Measurements from ENCODE around the gene DLEC1.
"Not testable (repeated sequence)": the region's sequence is repeated elsewhere in the genome, so short reads cannot be mapped to it uniquely, and the experiment has no call there.

DLEC1 gene

DNA sequence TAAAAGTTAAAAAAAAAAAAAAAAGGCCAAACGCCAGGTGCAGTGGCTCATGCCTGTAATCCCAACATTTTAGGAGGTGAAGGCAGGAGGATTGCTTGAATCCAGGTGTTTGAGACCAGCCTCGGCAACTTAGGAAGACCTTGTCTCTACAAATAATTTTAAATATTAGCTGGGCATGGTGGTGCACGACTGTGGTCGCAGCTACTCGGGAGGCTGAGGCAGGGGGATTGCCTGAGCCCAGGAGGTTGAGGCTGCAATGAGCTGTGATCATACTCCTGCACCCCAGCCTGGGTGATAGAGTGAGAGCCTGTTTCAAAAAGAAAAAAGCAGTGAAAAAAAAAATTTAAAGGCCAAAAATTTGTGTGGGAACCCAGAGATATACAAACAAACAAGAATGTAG lies 2.7 kb upstream of the DLEC1 start:
- no peak for DNase-seq (ENCODE audit: low read depth in 3 of 3)

DNA sequence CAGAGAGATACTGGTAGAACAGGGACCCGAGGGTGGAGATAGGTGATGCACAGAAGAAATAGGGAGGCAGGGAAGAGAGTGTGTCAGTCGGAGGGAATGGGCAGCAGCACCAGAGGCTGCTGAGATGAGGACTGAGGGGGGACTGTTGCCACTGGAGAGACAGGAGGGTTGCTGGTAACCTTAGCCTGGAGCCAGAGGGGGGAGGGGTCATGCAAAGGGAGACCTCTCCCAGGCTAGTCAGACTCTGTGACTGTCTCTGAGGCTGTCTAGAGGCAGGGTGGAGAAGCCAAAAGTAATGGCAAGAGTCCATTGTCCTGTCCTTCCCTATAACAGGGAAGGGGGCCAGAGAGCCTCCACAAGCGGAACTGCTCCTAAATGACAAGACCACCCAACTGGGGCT lies 2.1 kb upstream of the DLEC1 start:
- DNase-seq (ENCODE audit: low read depth in 3 of 3): no peak

DNA sequence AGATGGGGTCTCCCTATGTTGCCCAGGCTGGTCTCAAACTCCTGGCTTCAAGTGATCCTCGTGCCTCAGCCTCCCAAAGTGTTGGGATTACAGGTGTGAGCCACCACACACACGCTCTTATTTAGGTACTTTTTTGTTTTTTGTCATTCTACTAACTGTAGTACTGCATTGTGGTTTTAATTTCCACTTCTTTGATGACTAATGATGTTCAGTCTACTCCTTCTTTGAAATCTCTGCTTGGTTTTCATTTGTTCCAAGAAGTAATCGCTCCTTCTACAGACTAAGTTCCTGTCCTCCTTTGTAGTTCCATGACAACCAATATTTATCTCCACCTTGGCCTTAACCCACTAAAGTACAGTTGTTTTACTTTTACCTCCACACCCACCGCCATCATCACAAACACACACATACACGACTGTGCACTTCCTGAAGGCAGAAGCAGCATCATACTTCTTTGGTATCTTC lies 529 bp upstream of the DLEC1 start:
- no peak for DNase-seq (ENCODE audit: low read depth in 3 of 3)

DNA sequence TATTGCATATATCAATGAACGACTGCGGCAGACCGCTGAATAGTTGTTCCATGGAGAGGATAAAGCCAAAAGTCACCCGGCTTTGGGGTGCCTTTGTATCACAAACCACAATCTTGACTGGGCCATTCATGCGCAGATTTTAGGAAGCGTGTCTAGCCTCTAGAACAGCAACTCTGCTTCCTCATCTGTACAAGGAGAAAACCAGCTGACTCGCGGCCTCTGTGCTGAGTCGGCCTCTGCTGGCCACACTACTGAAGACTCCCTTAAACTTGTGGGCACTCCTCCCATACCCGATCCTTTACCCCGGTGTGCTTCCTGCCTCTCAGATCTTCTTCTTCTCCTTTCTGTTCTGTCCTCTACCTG lies 872 bp downstream of the DLEC1 start:
- no peak for DNase-seq (ENCODE audit: low read depth in 3 of 3)

DNA sequence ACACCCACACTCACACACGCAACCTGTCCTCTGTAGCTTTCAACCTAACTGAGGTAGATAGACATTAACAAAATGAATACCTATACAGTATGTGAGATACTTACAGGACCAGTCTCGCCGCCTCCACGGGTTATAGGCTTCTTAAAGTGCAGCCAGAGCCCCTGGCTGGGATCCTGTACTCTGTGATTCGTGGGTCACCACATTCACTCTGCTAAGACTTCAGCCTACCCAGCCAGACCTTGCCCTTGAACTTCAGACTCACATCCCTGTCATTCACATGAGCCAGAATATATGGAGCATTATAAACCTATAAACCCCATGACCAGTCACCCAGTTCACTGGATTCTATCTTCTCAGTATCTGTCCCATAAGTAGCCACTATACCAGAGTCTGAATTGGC lies 1.4 kb downstream of the DLEC1 start:
- DNase-seq (ENCODE audit: low read depth in 3 of 3): no peak

DNA sequence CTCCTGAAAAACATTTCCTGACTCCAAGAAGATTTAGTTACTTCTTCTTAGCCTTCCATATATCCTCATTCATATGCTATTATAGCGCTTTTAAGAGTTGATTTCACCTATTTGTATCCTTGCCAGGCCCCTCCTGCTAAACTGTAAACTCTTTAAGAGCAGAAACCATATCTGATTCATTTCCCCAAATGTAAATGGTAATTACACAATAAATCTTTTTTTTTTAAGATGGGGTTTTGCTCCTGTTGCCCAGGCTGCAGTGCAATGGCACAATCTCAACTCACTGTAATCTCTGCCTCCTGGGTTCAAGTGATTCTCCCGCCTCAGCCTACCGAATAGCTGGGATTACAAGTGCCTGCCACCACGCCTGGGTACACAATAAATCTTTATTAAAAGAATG lies 4.5 kb downstream of the DLEC1 start:
- no peak for DNase-seq (ENCODE audit: low read depth in 3 of 3)

DNA sequence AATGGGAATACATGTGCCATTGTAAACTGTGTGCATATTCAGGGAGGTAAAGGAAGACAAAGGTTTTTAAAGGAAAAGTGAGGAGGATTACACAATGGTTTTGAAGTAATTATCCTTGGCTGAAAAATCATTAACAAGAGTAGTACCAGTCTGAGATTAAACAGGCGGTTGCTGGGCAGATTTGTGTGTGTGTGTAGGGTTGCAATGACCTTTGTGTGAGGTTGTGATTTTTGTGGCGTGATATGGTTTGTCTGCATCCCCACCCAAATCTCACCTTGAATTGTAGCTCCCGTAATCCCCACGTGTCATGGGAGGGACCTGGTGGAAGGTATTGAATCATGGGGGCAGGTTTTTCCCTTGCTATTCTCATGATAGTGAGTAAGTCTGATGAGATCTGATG lies 7.0 kb downstream of the DLEC1 start:
- DNase-seq (ENCODE audit: low read depth in 3 of 3): no peak

DNA sequence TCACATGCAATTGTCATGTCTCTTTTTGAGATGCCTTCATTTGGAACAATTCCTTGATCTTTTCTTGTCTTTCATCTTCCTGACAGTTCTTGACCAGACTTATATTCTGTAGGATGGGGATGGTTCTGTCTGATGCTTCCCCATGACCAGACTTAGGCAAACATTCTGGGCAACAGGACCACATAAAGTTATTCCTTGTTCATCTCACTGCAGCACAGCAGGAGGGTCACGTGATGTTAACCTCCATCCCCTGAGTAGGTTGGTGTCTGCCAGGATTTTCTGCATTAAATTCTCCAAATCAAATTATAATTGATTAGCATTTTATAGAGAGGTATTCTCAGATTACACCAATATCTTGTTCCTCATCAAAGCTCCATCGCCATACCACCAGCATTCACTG lies 7.8 kb downstream of the DLEC1 start:
- DNase-seq (ENCODE audit: low read depth in 3 of 3): no peak

DNA sequence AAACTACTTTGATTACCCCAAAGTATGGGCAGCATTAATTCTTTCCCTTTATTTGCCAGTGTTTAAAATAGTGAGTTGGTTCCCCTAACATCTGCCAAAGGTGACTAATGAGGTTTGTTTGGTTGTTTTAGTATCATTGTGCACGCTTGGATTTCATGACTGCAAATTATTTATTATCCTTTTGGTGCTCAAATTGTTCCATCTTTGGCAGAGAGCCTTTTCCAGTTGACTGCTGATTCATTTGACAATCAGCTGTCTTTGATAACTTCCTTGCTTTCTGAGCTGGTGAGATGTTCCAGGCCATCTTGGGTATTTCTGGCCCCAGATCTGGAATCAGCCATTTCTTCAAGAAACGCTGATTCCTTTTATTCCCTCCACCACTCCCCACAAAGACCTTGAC lies 8.9 kb downstream of the DLEC1 start:
- no peak for DNase-seq (ENCODE audit: low read depth in 3 of 3)

DNA sequence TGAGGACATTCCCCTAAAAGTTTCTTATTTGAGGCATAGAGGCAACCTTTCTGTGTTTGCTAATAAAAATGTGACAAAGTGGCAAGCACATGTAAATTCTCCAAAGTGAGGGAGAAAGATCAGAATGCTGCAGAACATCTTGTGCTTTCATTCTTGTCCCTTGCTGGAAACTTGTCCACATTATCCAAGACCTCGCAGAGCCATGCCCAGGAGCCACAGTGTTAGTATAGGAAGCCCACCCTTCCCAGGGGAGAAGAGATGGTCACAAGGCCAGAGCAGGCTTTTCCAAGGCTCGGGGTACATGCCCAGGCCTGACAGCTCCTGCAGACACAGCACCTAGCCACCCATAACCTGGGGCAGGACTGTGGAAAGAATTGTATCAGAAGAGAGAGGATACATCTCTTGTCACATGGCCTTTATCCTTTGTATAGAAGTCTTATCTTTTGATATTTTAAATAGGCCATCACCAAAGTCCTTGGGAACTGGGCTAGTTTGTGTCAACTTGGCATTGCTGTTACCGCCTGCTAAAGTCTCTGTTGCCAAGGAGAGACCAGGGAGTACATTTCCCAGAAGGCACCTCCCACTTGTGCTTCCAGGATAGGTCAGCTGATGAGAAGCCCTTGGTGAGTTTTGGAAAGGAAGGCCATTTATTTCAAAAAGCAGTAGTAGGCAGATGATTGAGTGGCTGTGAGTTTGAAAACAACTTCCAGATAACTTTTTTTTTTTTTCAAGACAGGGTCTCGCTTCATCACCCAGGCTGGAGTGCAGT lies 10.5 kb downstream of the DLEC1 start:
- no peak for DNase-seq (ENCODE audit: low read depth in 3 of 3)

DNA sequence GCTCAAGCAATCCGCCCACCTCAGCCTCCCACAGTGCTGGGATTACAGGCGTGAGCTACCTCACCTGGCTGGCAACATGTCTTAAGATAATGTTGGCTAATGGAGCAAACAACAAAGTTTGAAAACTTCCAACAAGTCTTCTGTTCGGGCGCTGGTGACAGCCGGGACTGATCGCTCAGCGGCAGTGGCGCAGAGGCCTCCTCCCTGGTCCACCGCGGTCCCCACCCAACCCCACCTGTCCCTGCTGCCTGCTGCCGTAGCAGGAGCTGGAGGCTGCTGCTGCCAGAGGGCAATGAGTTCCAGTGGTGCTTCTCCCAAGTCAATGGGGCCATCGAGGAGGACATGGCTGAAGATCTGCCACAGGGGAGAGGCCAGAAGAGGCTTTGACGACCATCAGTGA lies 12.1 kb downstream of the DLEC1 start:
- no peak for DNase-seq (ENCODE audit: low read depth in 3 of 3)

DNA sequence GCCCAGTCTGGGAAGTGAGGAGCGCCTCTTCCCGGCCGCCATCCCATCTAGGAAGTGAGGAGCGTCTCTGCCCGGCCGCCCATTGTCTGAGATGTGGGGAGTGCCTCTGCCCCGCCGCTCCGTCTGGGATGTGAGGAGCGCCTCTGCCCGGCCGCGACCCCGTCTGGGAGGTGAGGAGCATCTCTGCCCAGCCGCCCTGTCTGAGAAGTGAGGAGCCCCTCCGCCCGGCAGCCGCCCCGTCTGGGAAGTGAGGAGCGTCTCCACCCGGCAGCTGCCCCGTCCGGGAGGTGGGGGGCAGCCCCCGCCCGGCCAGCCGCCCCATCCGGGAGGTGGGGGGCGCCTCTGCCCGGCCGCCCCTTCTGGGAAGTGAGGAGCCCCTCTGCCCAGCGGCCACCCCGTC lies 14.3 kb downstream of the DLEC1 start:
- not testable (repeated sequence) for DNase-seq (ENCODE audit: low read depth in 3 of 3)

DNA sequence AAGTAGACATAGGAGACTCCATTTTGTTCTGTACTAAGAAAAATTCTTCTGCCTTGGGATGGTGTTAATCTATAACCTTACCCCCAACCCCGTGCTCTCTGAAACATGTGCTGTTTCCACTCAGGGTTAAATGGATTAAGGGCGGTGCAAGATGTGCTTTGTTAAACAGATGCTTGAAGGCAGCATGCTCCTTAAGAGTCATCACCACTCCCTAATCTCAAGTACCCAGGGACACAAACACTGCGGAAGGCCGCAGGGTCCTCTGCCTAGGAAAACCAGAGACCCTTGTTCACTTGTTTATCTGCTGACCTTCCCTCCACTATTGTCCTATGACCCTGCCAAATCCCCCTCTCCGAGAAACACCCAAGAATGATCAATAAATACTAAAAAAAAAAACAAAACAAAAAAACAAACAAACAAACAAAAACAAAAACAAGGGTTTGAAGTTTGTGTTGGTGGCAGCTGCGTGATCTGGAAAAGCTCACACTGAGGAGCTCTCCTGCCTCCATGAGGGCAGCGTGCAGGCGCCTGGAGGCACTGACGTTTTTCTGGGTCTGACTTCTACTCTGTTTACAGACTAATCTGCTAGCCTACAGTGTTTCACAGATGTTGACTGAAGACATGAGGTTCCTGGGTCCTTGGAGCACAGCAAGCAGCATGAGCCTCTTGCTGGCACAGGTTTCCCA lies 14.9 kb downstream of the DLEC1 start:
- DNase-seq (ENCODE audit: low read depth in 3 of 3): not testable (repeated sequence)

DNA sequence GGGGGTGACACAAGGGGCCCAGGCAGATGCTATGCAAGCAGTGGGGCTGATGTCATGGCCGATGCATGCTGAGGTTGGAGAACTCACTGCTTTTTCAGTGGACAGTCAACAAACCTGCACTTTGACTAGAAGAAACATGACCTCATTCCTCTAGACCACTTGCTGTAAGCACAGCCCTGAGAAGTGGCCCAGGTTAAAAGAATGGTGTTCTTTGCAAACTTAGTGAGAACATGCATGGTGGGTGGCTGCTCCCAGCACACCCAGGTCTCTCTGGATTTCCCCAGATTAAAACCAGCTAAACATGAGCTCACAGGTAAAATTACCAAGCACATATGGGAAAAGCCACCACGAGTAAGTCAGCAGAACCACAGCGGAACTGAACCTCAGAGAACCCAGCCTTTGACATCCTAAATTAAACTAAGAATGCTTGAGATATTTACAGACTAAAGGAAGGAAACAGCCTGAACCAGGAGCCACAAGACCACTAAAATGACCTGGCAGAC lies 15.5 kb downstream of the DLEC1 start:
- DNase-seq (ENCODE audit: low read depth in 3 of 3): no peak

DNA sequence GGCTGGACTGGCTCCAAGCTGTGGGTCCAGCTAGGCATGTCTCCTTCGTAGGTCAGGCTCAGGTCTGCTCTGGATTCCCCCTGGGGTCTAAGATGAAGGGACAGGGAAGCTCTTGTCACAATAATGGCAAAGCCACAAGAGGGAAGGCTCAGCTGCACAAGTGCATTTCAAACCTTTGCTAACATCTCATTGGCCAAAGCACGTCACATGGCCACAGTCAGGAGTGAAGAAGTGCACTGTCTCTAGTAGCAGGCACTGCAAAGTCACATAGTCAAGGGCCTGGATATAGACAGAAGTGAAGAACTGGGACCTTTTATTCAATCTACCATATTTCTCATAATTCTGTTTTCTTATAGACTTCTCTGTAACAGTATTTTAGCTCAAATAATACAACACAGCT lies 20.1 kb downstream of the DLEC1 start:
- no peak for DNase-seq (ENCODE audit: low read depth in 3 of 3)

DNA sequence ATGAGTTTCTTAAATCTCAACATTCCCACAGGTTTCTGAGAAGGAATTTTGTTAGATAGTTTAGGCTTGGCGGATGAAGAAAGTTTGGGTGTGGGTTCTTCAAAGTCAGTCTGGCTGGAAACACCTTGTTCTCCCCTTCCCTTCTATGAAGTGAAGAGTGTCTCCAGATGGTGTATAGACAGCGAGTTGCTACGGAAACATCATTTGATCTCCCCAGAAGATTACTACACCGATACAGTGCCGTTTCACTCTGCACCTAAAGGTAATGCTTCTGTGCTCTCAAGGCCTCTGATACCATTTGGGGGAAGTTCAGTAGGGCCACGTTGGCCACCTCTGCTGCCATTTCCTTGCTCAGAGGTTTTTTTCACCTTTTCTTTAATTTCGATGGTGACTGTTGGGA lies 20.6 kb downstream of the DLEC1 start:
- no peak for DNase-seq (ENCODE audit: low read depth in 3 of 3)

DNA sequence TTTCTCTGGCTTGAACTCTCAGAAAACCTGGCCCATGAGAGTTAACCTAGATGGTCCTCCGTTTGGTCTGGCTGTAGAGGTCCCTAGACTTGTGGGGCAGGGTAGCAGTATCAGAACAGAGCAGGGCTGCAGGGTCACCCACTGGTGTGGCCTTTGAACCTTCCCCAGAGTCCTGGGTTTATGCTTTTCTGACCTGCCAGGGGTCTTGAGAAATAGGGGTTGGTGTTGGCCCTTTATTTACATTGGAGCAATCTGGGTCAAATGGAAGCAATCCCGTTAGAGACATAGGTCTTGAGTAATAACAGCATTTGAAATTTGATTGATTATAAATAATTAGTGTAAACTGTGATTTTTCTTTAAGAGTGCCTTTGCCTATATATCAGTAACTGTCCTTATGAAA lies 23.8 kb downstream of the DLEC1 start:
- DNase-seq (ENCODE audit: low read depth in 3 of 3): no peak

DNA sequence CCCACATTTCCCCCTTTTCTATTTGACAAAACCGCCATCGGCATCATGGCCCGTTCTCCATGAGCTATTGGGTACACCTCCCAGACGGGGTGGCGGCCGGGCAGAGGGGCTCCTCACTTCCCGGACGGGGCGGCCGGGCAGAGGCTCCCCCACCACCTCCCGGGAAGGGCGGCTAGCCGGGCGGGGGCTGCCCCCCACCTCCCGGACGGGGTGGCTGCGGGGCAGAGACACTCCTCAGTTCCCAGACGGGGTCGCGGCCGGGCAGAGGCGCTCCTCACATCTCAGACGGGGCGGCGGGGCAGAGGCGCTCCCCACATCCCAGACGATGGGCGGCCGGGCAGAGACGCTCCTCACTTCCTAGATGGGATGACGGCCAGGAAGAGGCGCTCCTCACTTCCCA lies 25.4 kb downstream of the DLEC1 start:
- not testable (repeated sequence) for DNase-seq (ENCODE audit: low read depth in 3 of 3)

DNA sequence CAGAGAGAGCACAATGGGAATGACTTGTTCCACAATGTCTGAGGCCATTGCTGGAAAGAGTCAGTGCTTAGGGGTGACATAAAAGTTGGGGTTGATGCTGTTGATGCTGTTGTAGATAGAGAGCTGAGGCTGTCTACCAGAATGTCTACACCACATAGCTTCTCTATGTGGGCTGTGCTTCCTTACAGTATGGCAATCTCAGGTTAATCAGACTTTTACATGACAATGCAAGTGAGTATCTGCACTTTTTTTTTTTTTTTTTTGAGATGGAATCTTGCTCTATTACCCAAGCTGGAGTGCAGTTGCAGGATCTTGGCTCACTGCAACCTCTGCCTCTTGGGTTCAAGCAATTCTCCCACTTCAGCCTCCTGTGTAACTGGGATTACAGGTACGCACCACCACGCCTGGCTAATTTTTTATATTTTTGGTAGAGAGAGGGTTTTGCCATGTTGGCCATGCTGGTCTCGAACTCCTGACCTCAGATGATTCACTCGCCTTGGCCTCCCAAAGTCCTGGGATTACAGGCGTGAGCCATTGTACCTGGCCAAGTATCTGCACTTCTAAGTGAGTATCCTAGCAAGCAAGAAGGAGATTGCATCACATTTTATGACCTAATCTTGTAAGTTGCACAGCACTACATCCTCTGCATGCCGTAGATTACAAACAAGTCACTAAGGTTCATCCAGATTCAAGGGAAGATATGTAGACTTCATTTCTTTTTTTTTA lies 28.7 kb downstream of the DLEC1 start:
- DNase-seq (ENCODE audit: low read depth in 3 of 3): no peak

DNA sequence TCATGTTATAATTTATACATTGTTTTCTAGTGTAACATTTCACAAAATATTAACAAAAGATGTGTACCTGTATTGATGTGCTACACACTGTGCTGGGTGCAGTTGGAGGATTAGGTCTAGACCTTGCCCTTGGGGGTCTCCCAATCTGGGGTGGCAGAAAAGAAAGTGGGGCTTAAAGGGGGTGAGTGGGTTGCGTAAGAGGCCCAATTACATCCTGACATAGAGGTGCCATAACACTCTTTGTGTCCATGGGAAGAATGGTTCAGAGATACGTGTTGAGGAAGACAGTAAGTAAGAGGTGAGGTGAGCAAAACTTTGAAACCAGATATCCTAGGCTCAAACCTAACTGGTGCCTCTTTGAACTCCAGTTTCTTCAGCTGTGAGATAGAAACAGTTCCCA lies 31.0 kb downstream of the DLEC1 start:
- no peak for DNase-seq (ENCODE audit: low read depth in 3 of 3)

DNA sequence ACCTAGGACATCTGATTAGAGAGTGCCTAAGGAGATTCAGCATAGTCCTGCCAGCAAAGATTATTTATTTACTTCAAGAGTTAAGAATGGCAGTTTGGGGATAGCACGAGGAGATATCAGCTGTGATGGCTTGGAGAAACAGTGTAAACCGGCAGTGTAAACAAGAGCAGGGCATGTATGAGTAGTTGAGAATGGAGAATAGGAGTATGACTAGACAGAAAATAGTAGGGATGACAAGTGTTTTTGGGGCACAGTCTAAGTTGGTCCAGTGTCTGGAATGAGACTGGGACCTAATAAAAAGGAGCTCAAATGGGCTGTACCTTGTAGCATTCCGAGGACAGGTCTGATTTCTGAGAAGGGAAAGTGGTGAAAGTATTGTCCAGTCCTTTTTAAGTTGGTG lies 38.1 kb downstream of the DLEC1 start:
- DNase-seq (ENCODE audit: low read depth in 3 of 3): not testable (repeated sequence)

DNA sequence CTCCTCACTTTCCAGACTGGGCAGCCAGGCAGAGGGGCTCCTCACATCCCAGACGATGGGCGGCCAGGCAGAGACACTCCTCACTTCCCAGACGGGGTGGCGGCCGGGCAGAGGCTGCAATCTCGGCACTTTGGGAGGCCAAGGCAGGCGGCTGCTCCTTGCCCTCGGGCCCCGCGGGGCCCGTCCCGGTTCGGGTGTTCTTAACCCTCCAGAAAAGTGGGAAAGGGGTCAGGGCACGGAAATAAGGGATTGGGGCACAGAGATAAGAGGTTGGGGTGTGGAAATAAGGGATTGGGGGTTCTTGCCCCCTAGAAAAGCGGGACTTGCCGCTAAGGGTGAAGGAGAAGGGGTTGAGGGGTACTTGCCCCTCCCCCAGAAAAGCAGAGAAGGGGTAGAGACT lies 43.3 kb downstream of the DLEC1 start:
- DNase-seq (ENCODE audit: low read depth in 3 of 3): not testable (repeated sequence)

DNA sequence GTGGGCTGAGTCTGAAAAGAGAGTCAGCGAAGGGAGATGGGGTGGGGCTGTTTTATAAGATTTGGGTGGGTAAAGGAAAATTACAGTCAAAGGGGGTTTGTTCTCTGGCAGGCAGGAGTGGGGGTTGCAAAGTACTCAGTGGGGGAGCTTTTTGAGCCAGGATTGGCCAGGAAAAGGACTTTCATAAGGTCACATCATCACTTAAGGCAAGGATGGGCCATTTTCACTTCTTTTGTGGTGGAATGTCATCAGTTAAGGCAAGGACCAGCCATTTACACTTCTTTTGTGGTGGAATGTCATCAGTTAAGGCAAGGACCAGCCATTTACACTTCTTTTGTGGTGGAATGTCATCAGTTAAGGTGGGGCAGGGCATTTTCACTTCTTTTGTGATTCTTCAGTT lies 44.2 kb downstream of the DLEC1 start:
- DNase-seq (ENCODE audit: low read depth in 3 of 3): not testable (repeated sequence)
